HepG2 (cell line): Measurements from ENCODE around the gene TAB3. TPM values are rescaled to one million over a fixed set of nuclear protein-coding genes. Genes with fewer than 3 reads are reported as not detected.

Experiments used
- ARNT ChIP-seq: fragments of 450-650 bp; IDR thresholded peaks from 2 replicates; pipeline ENCODE4 v1.6.1; 2017
- KDM6A ChIP-seq: IDR thresholded peaks from 2 replicates; pipeline ENCODE4 v1.6.1; 2016; ENCODE audit warnings: low read depth
- NKX3-1 ChIP-seq: sonication (generic); formaldehyde crosslinking; IDR thresholded peaks from 2 replicates; pipeline ENCODE4 v1.5.0; 2020; ENCODE audit warnings: missing genetic modification reagents
- ZNF530 ChIP-seq: sonication (generic); formaldehyde crosslinking; IDR thresholded peaks from 2 replicates; pipeline ENCODE4 v1.5.0; 2020; ENCODE audit warnings: low read depth, mild to moderate bottlenecking, missing genetic modification reagents
- ZNF605 ChIP-seq: sonication (generic); formaldehyde crosslinking; IDR thresholded peaks from 2 replicates; pipeline ENCODE4 v1.8.0; 2022; ENCODE audit warnings: mild to moderate bottlenecking, missing genetic modification reagents
- ZNF747 ChIP-seq: sonication (generic); formaldehyde crosslinking; IDR thresholded peaks from 2 replicates; pipeline ENCODE4 v1.8.1; 2023; ENCODE audit warnings: missing genetic modification reagents, mild to moderate bottlenecking, borderline replicate concordance
- polyA plus RNA-seq, 8 experiments: library from polyadenylated mRNA; depleted of rRNA in 3 of 8; stranded (reverse) in 7 of 8; unstranded in 1 of 8; fragments of >200 nt; fragmentation: Illumina TruSeq in 4 of 8; extraction: Trizol in 4 of 8; gene quantifications; 2 replicates each; pipeline versions ENCODE4 v1.2.1 to v1.2.3, GENCODE V29; 2011 to 2016; ENCODE audit warnings: low read depth in 4 of 8, missing spikeins in 1 of 8, mixed read lengths in 1 of 8; ENCODE audit not compliant: insufficient read depth in 1 of 8
- total RNA-seq, 5 experiments: library from RNA; depleted of rRNA; stranded (reverse); fragments of >200 nt; fragmentation: Illumina TruSeq; extraction: Trizol; gene quantifications; 2 replicates each; pipeline ENCODE4 v1.2.3, GENCODE V29; 2016; ENCODE audit warnings: low read depth in 1 of 5
- TF ChIP-seq, protein P1 (sequence below): sonication (generic); IDR thresholded peaks from 2 replicates; pipeline ENCODE4 v1.6.1; 2016; ENCODE audit warnings: low read depth, borderline replicate concordance
- TF ChIP-seq, protein P2 (sequence below): sonication (generic); formaldehyde crosslinking; IDR thresholded peaks from 2 replicates; pipeline ENCODE4 v1.5.1; 2020; ENCODE audit warnings: mild to moderate bottlenecking, moderate library complexity, missing genetic modification reagents
- TF ChIP-seq, protein P3 (sequence below): sonication (generic); formaldehyde crosslinking; IDR thresholded peaks from 2 replicates; pipeline ENCODE4 v1.4.0; 2020; ENCODE audit warnings: missing genetic modification reagents, borderline replicate concordance

Gene TAB3
- total and polyA plus RNA-seq, 2 of the 13 experiments (the other 11 are each of a cell fraction or from before 2014, with no cell fraction given) = 27.2 to 59.8 TPM

DNA sequence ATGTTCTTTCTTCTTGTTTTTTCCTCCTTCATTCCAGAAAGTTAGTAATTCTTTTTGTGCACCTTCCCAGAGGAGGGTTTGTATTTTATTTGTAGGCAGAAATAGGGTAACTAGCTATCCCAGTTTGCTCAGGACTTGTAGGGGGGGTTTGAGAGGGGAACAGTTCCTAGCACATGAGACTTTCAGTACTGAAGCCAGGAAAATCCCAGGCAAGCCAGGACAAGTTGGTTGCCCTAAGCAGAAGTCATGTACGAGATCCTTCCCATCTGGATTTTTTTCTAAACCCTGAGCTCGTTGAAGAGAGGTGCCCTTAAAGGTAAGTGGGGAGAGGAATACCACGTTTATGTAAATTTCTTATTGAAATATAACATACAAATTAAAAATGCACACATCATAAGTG is 15.6 kb upstream of the TAB3 start (continued):
- TF ChIP-seq, protein P1, sequence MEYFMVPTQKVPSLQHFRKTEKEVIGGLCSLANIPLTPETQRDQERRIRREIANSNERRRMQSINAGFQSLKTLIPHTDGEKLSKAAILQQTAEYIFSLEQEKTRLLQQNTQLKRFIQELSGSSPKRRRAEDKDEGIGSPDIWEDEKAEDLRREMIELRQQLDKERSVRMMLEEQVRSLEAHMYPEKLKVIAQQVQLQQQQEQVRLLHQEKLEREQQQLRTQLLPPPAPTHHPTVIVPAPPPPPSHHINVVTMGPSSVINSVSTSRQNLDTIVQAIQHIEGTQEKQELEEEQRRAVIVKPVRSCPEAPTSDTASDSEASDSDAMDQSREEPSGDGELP = no peak
- TF ChIP-seq ARNT (no peak), KDM6A (CRISPR knock-in tag) (no peak), ZNF747 (CRISPR knock-in tag) (no peak), ZNF530 (CRISPR knock-in tag) (no peak), NKX3-1 (no peak), ZNF605 (CRISPR knock-in tag) (no peak)
- TF ChIP-seq, protein P2, sequence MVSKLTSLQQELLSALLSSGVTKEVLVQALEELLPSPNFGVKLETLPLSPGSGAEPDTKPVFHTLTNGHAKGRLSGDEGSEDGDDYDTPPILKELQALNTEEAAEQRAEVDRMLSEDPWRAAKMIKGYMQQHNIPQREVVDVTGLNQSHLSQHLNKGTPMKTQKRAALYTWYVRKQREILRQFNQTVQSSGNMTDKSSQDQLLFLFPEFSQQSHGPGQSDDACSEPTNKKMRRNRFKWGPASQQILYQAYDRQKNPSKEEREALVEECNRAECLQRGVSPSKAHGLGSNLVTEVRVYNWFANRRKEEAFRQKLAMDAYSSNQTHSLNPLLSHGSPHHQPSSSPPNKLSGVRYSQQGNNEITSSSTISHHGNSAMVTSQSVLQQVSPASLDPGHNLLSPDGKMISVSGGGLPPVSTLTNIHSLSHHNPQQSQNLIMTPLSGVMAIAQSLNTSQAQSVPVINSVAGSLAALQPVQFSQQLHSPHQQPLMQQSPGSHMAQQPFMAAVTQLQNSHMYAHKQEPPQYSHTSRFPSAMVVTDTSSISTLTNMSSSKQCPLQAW (CRISPR knock-in tag) = no peak
- TF ChIP-seq, protein P3, sequence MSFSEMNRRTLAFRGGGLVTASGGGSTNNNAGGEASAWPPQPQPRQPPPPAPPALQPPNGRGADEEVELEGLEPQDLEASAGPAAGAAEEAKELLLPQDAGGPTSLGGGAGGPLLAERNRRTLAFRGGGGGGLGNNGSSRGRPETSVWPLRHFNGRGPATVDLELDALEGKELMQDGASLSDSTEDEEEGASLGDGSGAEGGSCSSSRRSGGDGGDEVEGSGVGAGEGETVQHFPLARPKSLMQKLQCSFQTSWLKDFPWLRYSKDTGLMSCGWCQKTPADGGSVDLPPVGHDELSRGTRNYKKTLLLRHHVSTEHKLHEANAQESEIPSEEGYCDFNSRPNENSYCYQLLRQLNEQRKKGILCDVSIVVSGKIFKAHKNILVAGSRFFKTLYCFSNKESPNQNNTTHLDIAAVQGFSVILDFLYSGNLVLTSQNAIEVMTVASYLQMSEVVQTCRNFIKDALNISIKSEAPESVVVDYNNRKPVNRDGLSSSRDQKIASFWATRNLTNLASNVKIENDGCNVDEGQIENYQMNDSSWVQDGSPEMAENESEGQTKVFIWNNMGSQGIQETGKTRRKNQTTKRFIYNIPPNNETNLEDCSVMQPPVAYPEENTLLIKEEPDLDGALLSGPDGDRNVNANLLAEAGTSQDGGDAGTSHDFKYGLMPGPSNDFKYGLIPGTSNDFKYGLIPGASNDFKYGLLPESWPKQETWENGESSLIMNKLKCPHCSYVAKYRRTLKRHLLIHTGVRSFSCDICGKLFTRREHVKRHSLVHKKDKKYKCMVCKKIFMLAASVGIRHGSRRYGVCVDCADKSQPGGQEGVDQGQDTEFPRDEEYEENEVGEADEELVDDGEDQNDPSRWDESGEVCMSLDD = no peak
